SJCRH30 (cell line): ENCODE results near the gene LRBA. TPM values are rescaled to one million over a fixed set of nuclear protein-coding genes. Genes with fewer than 3 reads are reported as not detected.
"Not testable (repeated sequence)": the region's sequence is repeated elsewhere in the genome, so short reads cannot be mapped to it uniquely, and the experiment has no call there.

Source experiments
- DNase-seq, 2 experiments: peaks; one replicate each; pipeline ENCODE4 v3.0.0-alpha.2; 2015 to 2020
- H3K27ac ChIP-seq: fragments of 250-450 bp; sonication (Bioruptor Pico); 2 replicates; pipeline ENCODE4 v1.5.1; 2020; ENCODE audit warnings: mild to moderate bottlenecking, moderate library complexity
- H3K27me3 ChIP-seq: fragments of 250-450 bp; sonication (Bioruptor Pico); 2 replicates; pipeline ENCODE4 v1.5.1; 2020; ENCODE audit warnings: mild to moderate bottlenecking, moderate library complexity
- H3K36me3 ChIP-seq: fragments of 250-450 bp; sonication (Bioruptor Pico); 2 replicates; pipeline ENCODE4 v1.5.1; 2020; ENCODE audit warnings: mild to moderate bottlenecking, moderate library complexity
- H3K4me1 ChIP-seq: fragments of 250-450 bp; sonication (Bioruptor Pico); 2 replicates; pipeline ENCODE4 v1.5.1; 2020; ENCODE audit warnings: mild to moderate bottlenecking, moderate library complexity
- H3K4me3 ChIP-seq: fragments of 250-450 bp; sonication (Bioruptor Pico); 2 replicates; pipeline ENCODE4 v1.5.1; 2020; ENCODE audit warnings: mild to moderate bottlenecking, moderate library complexity
- H3K9me3 ChIP-seq: fragments of 250-450 bp; sonication (Bioruptor Pico); replicated peaks from 2 replicates; pipeline ENCODE4 v1.5.1; 2020; ENCODE audit warnings: mild to moderate bottlenecking, moderate library complexity
- total RNA-seq: library from RNA; depleted of rRNA; stranded (reverse); fragments of >200 nt; shearing (Covaris generic); gene quantifications from 2 replicates; pipeline ENCODE4 v1.2.3, GENCODE V29; 2014

LRBA gene
- total RNA-seq, 1 experiment from 2014 or later: 25.9 TPM

DNA sequence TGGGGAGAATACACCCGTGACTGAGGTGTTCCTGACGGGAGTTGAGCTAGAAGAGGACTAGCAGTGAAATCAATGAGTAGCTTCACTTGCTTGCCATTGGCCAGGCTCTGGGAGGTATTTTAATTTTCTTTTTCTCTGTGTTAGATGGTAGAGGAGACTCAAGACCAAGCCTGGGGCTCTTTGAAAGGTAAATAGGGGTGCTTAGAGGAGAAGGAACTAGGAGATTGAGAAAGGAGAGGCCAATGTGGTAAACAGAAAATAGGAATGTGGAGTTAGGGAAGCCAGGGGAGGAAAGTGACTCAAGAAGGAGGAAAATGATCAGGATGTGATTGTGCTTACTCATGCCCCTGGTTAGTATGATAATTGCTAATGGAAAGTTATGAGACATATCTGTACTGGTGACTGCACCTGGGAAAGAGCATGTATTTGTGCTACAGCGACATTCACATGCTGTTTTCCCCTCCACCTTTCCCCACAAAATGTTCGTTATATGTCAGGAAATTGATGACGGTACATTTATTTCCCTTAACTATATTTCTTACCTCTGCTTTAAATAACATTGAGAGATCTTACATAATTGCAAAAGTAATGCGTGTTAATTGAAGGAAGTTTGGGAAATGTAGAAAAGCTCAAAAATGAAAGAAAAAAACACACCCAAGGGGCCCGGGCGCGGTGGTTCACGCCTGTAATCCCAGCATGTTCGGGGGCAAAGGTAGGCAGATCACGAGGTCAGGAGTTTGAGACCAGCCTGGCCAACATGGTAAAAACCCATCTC lies 16.9 kb upstream of the LRBA start:
- no peak for DNase-seq
- Histone ChIP-seq H3K4me3 (no peak overlapping the region), H3K9me3 (no peaks in the 10 kb centered on the region), H3K4me1 (no peaks in the 10 kb centered on the region), H3K27me3 (no peaks in the 10 kb centered on the region), H3K27ac (no peak overlapping the region), H3K36me3 (no peaks in the 10 kb centered on the region)

DNA sequence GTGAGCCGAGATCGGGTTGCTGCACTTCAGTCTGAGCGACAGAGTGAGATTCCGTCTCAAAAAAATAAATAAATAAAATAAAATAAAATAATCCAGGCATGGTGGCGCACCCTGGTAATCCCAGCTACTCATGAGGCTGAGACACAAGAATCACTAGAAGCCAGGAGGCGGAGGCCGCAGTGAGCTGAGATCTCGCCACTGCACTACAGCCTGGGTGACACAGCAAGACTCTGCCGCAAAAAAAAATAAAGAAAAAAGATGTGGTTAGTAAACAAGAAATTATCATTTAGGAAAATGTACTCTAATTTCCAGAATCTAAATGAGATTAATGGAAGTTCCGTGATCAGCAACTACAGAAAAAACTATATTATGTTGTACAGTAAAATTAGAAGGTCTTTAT lies 14.5 kb upstream of the LRBA start:
- Histone ChIP-seq H3K9me3 (no peaks in the 10 kb centered on the region), H3K27me3 (no peaks in the 10 kb centered on the region), H3K36me3 (no peaks in the 10 kb centered on the region), H3K27ac (no peak overlapping the region), H3K4me3 (no peak overlapping the region), H3K4me1 (no peaks in the 10 kb centered on the region)
- no peak for DNase-seq

DNA sequence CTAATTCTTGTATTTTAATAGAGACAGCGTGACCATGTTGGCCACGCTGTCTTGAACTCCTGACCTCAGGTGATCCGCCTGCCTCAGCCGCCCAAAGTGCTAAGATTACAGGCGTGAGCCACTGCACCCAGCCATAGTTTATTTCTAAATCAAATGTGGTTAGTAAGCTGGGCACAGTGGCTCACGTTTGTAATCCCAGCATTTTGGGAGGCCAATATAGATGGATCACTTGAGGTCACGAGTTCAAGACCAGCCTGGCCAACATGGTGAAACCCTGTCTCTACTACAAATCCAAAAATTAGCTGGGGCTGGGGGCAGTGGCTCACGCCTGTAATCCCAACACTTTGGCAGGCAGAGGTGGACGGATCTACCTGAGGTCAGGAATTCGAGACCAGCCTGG lies 13.9 kb upstream of the LRBA start:
- not testable (repeated sequence) for H3K9me3 ChIP-seq, H3K27ac ChIP-seq, H3K4me1 ChIP-seq, H3K4me3 ChIP-seq, DNase-seq, H3K27me3 ChIP-seq, H3K36me3 ChIP-seq

DNA sequence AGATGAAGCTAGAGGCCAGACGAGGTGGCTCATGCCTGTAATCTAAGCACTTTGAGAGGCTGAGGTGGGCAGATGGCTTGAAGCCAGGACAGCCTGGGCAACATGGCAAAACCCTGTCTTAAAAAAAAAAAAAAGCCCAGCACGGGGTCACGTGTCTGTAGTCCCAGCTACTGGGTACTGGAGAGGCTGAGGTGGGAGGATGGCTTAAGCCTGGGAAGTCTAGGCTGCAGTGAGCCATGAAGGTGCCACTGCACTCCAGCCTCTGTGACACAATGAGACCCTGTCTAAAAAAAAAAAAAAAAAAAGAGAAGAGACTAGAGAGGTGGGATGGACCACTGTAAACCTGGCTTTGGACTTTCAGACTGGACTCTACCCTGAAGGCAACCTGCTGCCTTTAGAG lies 10.7 kb upstream of the LRBA start:
- Histone ChIP-seq H3K9me3 (no peaks in the 10 kb centered on the region), H3K27me3 (no peaks in the 10 kb centered on the region), H3K27ac (no peak overlapping the region), H3K36me3 (no peaks in the 10 kb centered on the region), H3K4me3 (no peak overlapping the region), H3K4me1 (no peaks in the 10 kb centered on the region)
- DNase-seq: no peak

DNA sequence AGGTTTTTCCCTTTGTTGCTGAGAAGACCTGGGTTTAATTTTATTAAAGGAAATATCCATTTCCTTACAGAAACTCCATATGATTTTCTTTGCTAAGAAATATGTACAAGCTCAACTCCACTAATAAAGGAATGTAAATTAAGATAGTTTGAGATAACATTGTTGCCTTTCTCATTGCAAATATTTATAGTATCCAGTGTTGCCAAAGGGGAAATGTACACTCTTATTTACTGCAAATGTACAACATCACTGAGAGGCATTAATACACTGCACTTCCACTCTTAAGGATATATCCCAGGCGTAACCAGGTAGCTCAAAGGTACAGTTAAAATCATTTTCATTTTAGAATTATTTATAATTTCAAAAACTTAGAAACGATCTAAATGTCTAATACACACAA lies 7.5 kb upstream of the LRBA start:
- Histone ChIP-seq H3K36me3 (no peaks in the 10 kb centered on the region), H3K4me1 (no peaks in the 10 kb centered on the region), H3K27ac (no peak overlapping the region), H3K4me3 (no peak overlapping the region), H3K27me3 (no peaks in the 10 kb centered on the region), H3K9me3 (no peaks in the 10 kb centered on the region)
- no peak for DNase-seq

DNA sequence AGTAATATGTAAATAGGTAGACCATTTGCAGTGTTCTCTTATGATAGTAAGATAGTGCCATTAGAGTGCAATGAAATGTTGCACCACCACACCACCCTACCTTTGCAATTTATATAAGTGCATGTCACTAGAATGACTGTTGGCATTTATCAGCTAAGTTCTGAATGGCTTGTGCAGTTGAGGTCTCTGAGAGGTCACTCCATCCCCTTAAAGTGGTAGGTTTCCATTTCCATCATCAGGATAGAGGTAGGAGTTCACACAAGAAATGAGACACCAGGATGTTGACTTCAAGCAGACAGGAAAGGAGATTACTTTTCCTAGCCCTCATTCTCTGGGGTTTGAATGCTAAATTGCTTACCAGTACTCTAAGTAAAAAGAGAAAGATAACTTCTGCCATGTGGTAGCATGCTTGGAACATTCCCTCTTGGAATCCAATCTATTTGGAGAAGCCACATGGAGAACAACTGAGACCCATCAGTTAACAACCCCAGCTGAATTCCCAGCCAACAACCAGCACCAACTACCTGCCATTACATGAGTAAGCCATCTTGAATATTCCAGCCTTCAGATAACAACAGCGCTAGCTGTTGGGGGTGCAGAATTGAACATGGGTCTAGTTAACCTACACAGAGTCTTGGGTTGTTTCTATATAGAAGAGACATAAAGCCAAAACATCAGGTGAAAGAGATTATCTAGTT lies 6.7 kb upstream of the LRBA start:
- no peak for DNase-seq
- no peaks in the 10 kb centered on the region for H3K9me3 ChIP-seq
- H3K27me3 ChIP-seq: no peaks in the 10 kb centered on the region
- no peak overlapping the region for H3K27ac ChIP-seq
- no peaks in the 10 kb centered on the region for H3K4me1 ChIP-seq
- no peak overlapping the region for H3K4me3 ChIP-seq
- no peaks in the 10 kb centered on the region for H3K36me3 ChIP-seq

DNA sequence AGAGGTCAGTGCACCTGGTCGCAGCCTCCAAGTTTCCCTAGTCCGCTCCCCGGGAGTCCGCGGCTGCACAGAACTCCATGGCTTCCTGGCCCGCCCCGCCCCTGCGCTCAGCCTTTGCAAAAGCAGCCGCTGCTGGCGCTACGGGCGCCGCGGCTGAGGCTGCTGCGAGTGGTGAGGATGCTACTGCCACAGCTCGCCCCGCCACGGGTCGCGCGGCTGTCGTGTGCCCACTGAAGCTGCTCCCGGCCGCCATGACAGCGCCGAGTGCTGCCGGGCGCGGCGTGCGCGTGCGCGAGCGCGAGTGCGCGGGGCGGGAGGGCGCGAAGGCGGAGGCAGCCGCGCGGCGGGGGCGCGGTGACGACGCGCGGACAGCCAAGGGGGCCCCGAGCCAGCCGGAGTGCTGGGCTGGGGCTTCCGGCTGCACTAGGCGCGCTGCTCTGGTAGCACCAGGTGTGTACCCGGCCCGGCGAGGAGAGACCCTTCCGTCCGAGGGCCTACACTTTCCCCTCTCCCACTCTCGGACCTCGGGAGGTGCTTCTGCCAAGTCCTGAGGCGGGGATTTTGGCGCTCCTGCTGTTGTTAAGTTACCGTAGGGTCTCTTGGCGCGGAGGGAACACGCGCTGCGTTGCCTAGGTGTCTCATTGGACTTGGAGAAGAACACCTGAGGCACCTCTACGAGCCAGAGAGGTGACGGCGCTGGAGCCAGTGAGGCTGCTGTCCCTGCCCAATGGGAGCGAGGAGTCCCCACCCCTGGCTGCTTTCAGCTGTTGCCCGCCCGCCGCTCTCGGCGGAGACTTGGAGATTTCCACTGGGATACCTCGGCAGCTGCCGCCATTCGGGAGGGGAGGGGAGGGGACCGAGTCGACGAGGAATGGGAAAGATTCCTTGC lies 619 bp upstream of the LRBA start:
- H3K4me3 ChIP-seq: peak overlapping the region; percentile 95
- peak; percentile 94 for DNase-seq

DNA sequence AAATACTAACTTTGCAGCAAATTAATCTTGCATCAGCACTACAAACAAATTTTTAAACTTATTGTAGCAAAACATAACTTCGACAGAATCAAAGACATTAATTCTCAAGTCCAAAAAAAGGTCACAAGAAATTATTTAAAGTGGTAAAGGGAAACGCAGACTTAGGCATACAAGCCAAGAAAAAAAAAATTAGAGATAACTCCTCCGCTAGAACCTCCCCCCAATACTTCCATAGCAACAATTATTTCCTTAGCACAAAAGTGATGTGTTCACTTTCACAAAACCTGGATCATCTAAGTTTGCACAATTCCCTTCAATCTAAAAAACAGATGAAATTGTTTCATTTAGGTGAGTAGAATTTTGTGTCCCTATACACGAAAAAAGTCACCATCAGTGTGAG lies 1.1 kb downstream of the LRBA start:
- Histone ChIP-seq H3K36me3 (no peaks in the 10 kb centered on the region), H3K27me3 (no peaks in the 10 kb centered on the region), H3K4me3 (peak overlapping the region; percentile 95), H3K4me1 (no peaks in the 10 kb centered on the region), H3K27ac (peak overlapping the region; percentile 99; the same call in 1 of the 2 replicates), H3K9me3 (no peaks in the 10 kb centered on the region)
- DNase-seq: peak in 1 of 2 experiments; percentile 1

More for the DNA sequence above, 619 bp upstream of the LRBA start:
- peak overlapping the region; percentile 99 for H3K27ac ChIP-seq
- no peaks in the 10 kb centered on the region for H3K36me3 ChIP-seq
- no peaks in the 10 kb centered on the region for H3K9me3 ChIP-seq
- H3K4me1 ChIP-seq: no peaks in the 10 kb centered on the region
- no peaks in the 10 kb centered on the region for H3K27me3 ChIP-seq

DNA sequence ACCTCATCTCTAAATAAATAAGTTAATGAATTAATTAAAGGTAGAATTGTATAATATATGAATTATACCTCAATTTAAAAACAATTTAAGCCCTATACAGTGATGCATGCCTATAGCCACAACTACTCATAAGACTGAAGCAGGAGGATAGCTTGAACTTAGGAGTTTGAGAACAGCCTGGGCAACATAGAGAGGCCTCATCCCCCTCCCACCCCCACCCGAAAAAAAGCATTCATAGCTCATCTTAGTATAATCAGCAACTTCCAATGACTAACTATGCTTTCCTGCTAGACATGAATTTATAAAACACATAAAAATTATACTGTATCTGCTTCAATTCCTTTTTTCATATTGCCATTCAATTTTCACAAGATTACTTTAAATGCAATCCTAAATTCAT lies 1.6 kb downstream of the LRBA start:
- H3K4me1 ChIP-seq: no peaks in the 10 kb centered on the region

DNA sequence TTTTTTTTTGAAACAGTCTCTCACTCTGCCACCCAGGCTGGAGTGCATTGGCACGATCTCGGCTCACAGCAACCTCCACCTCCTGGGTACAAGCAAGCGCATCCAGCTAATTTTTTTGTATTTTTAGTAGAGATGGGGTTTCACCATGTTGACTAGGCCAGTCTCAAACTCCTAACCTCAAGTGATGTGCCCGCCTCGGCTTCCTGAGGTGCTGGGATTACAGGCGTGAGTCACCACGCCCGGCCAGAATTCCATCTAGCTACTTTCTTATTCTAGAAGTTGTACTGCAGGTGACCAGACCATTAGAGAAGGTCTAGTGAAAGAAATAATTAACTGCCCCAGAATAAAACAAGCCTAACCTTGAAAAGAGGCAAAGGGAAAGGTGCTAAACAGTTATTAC lies 2.3 kb downstream of the LRBA start:
- no peaks in the 10 kb centered on the region for H3K9me3 ChIP-seq
- no peaks in the 10 kb centered on the region for H3K36me3 ChIP-seq
- H3K27me3 ChIP-seq: no peaks in the 10 kb centered on the region
- no peak overlapping the region for H3K4me3 ChIP-seq
- no peak overlapping the region for H3K27ac ChIP-seq
- no peak for DNase-seq
- H3K4me1 ChIP-seq: no peaks in the 10 kb centered on the region

More for the DNA sequence above, 1.6 kb downstream of the LRBA start:
- Histone ChIP-seq H3K36me3 (no peaks in the 10 kb centered on the region), H3K27me3 (no peaks in the 10 kb centered on the region), H3K4me3 (peak overlapping the region; percentile 95), H3K27ac (no peak overlapping the region), H3K9me3 (no peaks in the 10 kb centered on the region)
- no peak for DNase-seq

DNA sequence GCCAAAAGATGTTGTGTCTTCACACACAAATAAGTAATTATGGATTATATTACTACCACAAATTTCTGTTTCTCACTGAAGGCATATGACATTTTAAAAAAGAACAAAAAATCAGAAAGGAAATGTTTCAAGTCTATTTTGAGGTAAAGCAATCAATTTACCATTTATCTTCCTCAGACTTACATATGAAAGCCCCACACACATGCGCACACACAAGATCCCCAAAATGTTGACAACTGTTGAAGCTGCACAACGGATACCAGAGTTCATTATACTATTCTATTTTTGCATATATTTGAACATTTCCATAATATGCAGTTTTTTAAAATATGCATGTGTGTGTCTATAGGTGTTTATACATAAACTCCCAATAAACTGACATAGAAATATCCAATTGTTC lies 2.7 kb downstream of the LRBA start:
- H3K4me3 ChIP-seq: no peak overlapping the region

DNA sequence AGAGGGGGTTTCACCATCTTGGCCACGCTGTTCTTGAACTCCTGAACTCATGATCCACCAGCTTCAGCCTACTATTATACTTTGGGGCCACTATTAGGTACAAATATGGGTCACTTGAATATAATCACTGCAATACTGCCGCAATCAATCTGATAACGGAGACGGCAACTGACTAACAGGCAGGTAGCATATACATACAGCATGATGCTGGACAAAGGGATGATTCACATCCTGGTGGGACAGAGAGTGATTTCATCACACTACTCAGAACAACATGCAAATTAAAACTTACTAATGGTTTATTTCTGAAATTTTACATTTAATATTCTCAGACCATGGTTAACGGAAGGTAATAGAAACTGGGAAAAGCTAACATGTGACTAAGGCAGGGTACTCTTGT lies 10.9 kb downstream of the LRBA start:
- no peaks in the 10 kb centered on the region for H3K27me3 ChIP-seq
- no peaks in the 10 kb centered on the region for H3K4me1 ChIP-seq
- DNase-seq: no peak
- no peak overlapping the region for H3K4me3 ChIP-seq
- no peaks in the 10 kb centered on the region for H3K9me3 ChIP-seq
- H3K27ac ChIP-seq: no peak overlapping the region
- no peaks in the 10 kb centered on the region for H3K36me3 ChIP-seq

More for the DNA sequence above, 2.7 kb downstream of the LRBA start:
- H3K36me3 ChIP-seq: no peaks in the 10 kb centered on the region
- no peak for DNase-seq
- no peaks in the 10 kb centered on the region for H3K9me3 ChIP-seq
- no peak overlapping the region for H3K27ac ChIP-seq
- no peaks in the 10 kb centered on the region for H3K27me3 ChIP-seq
- H3K4me1 ChIP-seq: no peaks in the 10 kb centered on the region

DNA sequence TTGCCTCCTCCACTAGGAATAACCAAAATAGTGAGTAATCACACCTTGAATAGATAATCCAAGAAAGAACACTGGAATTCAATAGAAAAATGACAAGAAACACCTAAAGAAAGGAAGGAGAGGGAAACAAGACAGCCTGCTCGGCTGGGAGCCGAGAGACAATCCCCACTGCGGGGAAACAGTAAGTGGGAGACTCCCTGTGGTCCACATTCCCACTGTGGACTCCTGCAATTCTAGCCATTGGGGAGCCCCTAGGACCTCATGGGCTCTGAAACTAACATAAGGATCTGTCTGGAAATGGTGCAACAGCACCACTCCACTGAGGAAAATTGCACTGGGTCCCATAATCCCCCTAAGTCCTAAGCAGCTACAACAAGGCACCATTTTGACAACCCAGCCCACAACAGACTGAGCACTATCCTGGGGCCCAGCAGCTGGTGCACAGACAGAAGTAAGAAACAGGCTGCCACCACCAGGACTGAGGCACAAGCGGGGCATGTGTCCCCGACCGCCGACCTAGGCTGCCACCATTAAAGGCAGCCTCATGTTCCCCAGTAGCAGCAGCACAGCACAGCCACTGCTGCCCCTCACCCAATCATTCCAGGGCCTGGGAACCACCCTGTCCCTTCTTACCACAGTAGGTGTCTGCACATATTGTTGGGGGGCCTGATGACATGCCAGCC lies 14.2 kb downstream of the LRBA start:
- no peak overlapping the region for H3K4me3 ChIP-seq
- no peaks in the 10 kb centered on the region for H3K36me3 ChIP-seq
- no peaks in the 10 kb centered on the region for H3K27me3 ChIP-seq
- no peak overlapping the region for H3K27ac ChIP-seq
- no peak for DNase-seq
- H3K9me3 ChIP-seq: no peaks in the 10 kb centered on the region
- no peaks in the 10 kb centered on the region for H3K4me1 ChIP-seq

DNA sequence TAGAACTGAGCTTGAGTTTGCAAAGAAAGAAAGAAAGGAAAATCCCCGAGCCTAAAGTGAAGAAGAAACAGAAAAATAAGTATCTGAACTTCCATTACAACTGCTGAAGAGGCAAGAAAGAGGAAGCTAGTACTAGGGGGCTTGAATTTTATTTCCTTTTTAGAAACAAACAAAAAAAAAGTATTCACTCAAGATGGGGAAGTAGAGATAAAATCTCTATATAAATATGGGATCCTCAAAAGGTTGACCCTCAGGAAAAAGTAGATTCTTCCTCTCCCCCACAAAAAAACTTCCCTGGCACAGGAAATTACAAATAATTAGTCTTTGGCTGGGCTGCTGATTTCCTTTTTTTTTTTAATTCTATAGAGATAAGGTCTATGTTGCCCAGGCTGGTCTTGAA lies 16.0 kb downstream of the LRBA start:
- Histone ChIP-seq H3K27ac (no peak overlapping the region), H3K36me3 (no peaks in the 10 kb centered on the region), H3K4me1 (no peaks in the 10 kb centered on the region), H3K4me3 (no peak overlapping the region), H3K9me3 (no peaks in the 10 kb centered on the region), H3K27me3 (no peaks in the 10 kb centered on the region)
- DNase-seq: no peak
